Activated CD8-positive, alpha-beta memory T cell treated with anti-CD3 and anti-CD28 coated beads, Interleukin-2, amount 50 U/mL, for 4 hours (primary cell): ENCODE measurements around the gene FNDC10.

Experiments used
- DNase-seq: peaks from one replicate; pipeline ENCODE4 v3.0.0-alpha.2; 2020

Gene FNDC10

GRCh38 chr1:1616045-1616790 lies 16.3 kb upstream of the FNDC10 start:
- DNase-seq, result peak; percentile 45

- peak; percentile 98 for DNase-seq
These were observed 15.5 kb upstream of the FNDC10 start, which contains the start of gene MIB2 for GRCh38 chr1:1615256-1616044. TSS of gene MIB2 (plus strand) at chr1:1615500. CDS start at chr1:1623453, 7,953 bp downstream.

GRCh38 chr1:1614954-1615255 lies 15.0 kb upstream of the FNDC10 start:
- no peak for DNase-seq

- DNase-seq, result peak; percentile 64
These were observed 14.4 kb upstream of the FNDC10 start for GRCh38 chr1:1614204-1614953.

GRCh38 chr1:1613509-1614082 lies 13.7 kb upstream of the FNDC10 start:
- no peak for DNase-seq

GRCh38 chr1:1612104-1612400 lies 12.1 kb upstream of the FNDC10 start:
- no peak for DNase-seq

GRCh38 chr1:1610796-1611195 lies 10.9 kb upstream of the FNDC10 start:
- no peak for DNase-seq

- DNase-seq, result no peak
These were observed 10.0 kb upstream of the FNDC10 start for GRCh38 chr1:1609822-1610485.

- DNase-seq, result no peak
These were observed 6.3 kb upstream of the FNDC10 start for GRCh38 chr1:1606232-1606631.

GRCh38 chr1:1605724-1606123 lies 5.8 kb upstream of the FNDC10 start:
- DNase-seq, result no peak

- no peak for DNase-seq
These were observed 5.2 kb upstream of the FNDC10 start for GRCh38 chr1:1605034-1605591.

- DNase-seq, result no peak
These were observed 4.6 kb upstream of the FNDC10 start for GRCh38 chr1:1604374-1605033.

- DNase-seq, result no peak
These were observed 3.9 kb upstream of the FNDC10 start for GRCh38 chr1:1603671-1604373.

- DNase-seq, result no peak
These were observed 3.1 kb upstream of the FNDC10 start for GRCh38 chr1:1602968-1603506.

GRCh38 chr1:1602304-1602967 lies 2.5 kb upstream of the FNDC10 start:
- DNase-seq, result no peak

GRCh38 chr1:1601564-1602303 lies 1.8 kb upstream of the FNDC10 start:
- DNase-seq, result no peak

GRCh38 chr1:1600861-1601563 lies 1.1 kb upstream of the FNDC10 start:
- no peak for DNase-seq

GRCh38 chr1:1599030-1599934 lies 653 bp downstream of the FNDC10 start:
- no peak for DNase-seq
